ENCODE results near the gene ZCCHC14.
"Not testable (repeated sequence)": the region's sequence is repeated elsewhere in the genome, so short reads cannot be mapped to it uniquely, and the experiment has no call there.

The ZCCHC14 gene

DNA sequence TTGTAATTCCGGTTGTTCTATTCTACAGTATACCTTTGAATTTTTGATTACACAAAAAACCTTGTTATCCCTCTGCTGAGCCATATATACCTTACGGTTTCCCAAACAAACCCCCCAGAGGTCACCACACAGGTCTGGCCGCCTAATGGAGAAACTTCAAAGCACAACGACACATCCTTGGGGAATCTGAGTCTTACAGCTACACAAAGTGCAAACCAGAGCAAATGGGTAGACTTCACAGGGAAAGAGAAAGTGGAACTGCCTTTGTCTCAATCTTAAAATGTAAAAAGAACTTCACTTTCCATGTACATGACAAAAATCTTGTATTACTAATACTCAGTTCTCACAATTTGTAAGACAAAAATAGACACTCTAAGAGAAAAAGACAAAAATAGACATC is 111.9 kb downstream of the ZCCHC14 start:
- no peak for DNase-seq (ENCODE audit: low read depth)

DNA sequence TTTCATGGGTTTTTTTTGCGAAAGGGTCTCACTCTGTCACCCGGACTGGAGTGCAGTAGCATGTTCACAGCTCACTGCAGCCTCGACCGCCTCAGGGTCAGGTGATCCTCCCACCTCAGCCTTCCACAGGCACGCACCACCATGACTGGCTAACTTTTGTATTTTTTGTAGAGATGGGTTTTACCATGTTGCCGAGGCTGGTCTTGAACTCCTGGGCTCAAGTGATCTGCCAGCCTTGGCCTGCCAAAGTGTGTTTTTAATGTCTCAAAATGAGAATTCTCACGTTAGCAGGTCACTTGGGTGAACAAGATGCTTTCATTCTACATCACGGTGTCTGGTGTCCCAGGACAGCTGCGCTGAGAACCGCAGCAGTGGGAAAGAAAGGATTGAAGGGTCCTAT is 112.4 kb downstream of the ZCCHC14 start:
- no peak for DNase-seq (ENCODE audit: low read depth)

DNA sequence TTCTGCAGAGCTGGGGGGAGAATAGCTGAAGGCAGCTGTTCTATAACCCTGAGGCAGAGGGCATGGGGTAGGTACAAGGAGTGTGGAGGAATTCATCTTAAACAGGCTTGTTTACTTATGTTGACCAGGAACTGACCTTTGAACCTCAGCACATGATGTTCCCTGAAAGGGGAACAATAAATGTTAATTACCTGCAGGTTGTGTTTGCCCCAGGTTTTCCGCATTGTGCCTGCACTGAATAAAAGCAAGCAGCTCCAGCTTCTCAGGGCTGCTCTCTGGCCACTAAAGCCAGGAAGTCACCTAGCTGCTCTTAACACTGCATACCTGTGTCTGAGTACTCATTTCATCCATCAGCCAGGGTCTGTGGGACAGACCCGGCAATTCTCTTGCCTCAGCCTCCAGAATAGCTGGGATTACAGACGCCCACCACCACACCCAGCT is 113.5 kb downstream of the ZCCHC14 start:
- not testable (repeated sequence) for DNase-seq (ENCODE audit: low read depth)

DNA sequence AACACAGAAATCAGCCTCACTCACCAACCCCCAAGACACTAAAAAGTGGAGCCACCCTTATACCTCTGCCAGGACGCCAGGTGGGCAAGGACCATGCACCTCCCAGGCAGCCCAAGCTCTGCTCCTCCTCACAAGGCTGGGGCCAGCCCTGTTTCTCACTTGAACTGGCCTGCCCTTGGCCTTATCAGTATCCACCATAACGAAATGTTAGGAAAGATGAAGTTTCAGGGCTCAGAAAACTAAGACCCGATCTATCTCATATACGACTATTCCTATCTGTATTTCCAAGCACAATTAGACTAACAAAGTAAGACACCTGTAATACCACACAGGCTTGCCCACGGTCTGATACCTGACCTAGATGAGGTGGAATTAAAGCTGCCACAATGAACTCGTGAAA is 116.2 kb downstream of the ZCCHC14 start:
- no peak for DNase-seq (ENCODE audit: low read depth)

DNA sequence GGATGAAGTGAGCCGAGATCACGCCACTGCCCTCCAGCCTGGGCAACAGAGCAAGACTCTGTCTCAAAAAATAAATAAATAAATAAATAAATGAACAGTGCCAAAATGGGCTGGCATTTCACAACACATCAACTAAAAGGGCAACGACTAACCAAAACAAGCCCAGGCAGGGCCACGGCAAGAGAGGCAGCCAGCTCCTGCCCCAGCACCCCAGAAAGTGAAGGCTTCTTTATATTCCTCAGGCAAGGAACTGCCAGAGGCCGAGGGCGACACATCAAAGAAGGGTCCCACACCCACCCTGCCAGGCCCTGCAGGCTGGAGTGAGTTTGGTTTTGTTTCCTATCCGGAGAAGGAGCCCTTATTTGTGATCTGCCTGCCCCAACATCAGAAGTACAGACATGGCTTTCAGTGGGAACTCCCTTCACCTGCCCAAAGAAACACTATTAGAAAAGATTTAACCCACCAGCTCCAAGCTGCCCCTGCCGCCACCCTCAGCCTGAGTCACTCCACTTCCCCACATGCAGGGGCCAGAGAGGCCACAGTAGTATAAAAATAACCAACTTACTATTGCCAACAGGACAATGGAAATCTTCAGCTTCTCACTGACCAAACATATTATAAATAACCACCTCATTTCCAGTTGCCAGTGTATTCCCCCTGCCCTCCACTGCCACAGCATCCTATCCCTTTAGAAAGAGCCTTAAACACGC is 117.2 kb downstream of the ZCCHC14 start:
- DNase-seq (ENCODE audit: low read depth), result no peak

DNA sequence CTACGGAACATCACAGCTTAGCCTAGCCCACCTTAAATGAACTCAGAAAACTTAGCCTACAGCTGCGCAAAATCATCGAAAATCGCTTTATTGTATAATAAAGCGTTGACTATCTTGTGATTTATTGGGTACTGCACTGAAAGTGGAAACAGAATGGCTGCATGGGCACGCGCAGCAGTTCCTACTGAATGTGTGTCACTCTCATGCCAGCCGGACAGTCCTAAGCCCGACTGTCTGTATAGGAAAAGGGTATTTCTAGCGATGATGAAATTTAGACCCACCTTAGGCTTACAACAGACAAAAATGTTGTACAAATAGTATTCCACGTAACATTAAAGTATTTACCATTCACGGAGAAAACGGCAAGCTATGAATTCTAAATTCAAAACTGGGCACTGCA is 118.5 kb downstream of the ZCCHC14 start:
- no peak for DNase-seq (ENCODE audit: low read depth)

DNA sequence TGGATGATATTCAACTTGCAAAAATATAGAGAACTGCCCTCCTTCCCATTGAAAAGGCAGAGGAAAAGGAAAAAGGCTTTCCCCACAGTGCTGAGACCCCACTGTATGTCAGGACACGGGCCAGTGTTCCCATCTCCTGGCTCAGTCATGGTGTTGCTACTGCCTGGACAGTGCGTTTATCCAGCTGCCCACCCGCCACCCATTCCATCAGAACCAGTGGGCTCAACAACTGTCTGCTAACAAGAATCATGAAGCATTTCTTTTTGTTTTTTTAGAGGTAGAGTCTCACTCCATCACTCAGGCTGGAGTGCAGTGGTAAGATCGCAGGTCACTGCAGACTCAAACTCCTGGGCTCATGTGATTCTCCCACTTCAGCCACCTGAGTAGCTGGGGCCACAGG is 120.5 kb downstream of the ZCCHC14 start:
- no peak for DNase-seq (ENCODE audit: low read depth)

DNA sequence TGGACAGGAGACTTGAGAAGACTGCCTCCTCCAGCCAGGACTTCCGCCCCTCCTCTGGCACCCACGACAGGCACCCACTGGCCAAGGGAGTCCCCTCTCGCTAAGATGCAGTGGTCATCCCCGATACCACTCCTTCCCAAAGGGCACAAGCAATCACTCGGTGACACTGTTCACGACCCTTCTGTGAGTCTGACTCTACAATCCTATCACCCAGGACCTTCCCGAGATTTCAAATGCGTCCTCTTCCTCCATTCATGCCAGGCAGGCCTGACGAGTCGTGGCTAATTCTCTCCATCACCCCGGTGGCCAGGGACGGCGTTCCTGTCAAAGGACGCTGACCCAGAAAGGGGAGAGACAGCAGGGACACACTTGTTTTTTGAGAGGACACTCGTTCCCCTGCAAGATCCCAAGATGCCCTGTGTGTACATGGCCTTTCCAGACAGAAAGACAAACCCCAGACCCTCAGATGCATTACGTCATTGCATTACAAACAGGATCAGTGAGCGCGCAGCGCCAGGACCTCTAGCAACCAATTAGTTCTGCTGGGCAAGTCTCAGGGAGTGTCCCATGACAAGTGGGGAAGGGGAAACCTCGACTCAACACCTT is 121.5 kb downstream of the ZCCHC14 start:
- DNase-seq (ENCODE audit: low read depth), result no peak

DNA sequence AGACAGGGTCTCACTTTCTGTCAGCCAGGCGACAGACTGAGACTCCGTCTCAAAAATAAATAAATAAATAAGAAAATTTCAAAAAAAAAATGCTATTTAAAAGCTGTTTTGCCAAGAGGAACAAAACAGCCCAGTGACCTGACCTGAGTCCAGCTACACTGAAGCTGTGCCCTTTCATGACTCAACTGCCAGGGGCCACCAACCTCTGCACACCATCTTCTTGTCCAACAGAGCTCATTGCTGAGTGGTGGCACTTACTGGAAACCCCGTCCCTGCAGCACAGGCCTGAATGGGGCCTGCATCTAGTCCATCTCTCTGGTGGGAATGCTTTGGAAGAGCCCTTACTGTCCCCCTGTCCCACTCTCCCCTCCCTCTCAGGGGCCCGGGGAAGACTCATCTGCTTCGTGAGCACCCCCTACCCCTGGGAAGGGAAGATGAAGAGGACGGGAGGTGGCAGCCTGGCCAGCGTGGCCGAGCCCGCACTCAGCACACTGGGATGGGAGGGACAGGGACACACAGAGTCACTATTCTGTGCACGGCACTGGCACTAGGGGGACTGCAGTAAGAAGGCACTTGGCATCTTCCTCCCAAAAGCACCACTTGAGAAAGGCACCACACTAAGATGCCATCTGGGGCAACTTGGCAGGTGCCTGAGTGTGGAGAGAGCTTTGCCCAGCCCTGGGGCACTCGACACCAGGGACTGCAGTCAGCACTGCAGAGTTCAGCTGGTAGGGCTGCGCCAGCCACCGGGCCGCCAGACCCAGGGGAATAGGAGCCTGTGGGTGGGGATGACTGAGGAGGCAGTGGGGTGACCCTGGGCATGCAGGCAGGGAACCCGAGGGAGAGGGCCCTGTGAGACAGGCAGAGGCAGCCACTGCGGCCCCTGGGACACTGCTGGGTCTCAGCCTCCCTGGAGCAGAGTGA is 122.8 kb downstream of the ZCCHC14 start:
- DNase-seq (ENCODE audit: low read depth), result no peak

DNA sequence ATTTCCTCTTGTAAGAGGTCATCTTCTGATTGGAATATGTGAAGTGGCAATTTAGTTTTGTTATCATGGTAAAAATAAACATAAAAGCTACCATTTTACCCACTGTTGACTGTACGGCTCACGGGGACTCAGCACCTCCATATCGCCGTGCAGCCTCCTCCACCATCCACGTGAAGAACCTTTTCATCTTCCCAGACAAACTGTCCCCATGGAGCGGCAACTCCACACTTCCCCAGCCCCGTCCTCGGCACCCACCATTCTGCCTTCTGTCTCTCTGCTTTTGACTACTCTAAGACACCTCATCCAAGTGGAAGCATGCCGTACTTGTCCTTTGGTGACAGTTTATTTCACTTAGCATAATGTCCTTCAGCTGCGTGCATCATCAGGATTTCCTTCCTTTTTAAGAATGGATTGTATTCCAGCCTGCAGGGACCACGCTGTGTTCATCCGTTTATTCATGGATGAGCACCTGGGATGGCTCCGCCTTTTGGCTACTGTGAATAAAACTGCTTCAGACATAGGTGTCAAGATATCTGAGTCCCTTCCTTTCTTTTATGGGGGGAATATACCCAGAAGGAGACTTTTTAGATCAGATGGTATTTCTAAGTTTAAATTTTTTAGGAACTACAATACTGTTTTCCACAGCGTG is 123.6 kb downstream of the ZCCHC14 start:
- no peak for DNase-seq (ENCODE audit: low read depth)

DNA sequence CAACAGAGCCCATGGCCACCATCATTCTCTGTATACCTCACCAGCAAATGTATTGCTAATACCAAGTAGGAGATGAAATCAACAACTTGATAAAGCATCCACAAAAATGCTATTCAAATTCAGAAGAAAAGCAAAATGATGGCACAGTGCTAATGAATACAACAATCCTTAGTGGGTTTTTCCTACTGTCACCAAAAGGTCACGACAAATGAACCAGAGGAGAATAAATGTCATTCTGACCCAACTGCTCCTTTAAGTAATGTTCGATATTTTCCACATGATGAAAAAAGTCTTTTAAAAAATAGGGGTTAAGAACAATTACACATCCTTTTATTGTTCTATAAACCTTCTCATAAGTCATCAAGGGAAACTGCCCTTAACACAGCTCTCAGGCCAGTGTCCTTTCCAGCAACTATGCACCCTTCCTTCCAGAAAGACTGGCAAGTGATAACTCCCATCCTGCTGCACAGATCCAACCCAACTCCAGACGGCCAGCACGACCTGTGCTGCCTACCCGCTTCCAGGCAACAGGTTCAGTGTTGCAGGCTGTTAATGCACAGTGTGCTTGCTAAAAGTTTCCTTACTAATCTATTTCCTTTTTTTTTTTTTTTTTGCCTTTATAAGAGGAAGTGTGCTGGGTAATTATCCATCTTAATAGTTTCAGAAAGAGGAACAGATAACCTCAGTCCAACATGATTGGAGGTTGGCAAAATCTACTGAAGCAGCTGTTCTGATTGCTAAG is 124.6 kb downstream of the ZCCHC14 start:
- no peak for DNase-seq (ENCODE audit: low read depth)

DNA sequence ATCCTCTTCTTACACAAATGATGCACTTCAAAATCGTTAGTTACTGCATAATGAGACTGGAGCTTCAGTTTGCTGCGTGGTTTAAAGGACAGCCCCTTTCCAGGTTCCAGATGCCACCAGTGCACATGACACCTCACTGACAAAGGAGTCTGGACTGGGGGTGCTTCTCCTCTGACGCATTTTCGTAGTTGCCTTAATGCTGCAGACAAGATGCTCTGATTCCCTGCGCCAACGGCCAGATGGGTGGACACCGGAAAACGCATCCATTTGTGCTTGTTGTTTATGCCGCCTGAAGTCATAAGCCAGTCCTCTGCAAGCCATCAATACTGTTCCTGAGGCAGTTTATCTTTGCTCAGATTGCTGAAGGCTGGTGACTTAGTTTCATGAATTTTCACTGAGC is 125.3 kb downstream of the ZCCHC14 start:
- no peak for DNase-seq (ENCODE audit: low read depth)

DNA sequence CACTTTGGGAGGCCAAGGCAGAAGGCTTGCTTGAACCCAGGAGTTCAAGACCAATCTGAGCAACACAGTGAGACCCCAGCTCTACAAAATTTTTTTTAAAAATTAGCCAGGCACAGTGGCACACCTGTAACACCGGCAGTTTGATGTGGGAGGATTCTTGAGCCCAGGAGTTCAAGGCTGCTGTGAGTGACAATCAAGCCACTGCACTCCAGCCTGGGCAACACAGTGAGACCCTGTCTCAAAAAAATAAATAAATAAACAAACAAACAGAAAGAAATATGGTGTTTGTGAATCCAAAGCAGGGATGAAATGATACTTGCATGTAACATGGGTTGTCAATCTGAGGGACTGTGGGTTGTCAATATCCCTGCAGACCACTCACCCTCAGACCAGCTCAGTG is 125.9 kb downstream of the ZCCHC14 start:
- DNase-seq (ENCODE audit: low read depth), result no peak

DNA sequence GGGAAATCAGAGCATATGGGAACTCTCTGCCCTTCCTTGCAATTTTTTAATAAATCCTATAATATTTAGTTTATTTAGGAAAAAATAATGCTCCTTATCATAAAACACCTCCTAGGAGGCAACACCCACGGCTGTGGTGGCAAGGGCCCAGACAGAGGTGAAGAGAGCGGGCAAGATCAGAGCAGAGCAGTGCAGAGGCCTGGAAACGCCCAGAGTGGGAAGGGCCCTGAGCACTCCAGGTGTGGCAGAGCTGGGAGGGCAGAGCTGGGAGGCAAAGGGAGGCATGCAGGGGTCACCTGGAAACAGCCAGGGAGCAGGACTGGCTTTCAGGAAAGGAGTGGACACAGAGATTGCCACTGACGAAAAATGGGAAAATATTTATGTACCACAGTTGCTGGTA is 126.5 kb downstream of the ZCCHC14 start:
- no peak for DNase-seq (ENCODE audit: low read depth)

DNA sequence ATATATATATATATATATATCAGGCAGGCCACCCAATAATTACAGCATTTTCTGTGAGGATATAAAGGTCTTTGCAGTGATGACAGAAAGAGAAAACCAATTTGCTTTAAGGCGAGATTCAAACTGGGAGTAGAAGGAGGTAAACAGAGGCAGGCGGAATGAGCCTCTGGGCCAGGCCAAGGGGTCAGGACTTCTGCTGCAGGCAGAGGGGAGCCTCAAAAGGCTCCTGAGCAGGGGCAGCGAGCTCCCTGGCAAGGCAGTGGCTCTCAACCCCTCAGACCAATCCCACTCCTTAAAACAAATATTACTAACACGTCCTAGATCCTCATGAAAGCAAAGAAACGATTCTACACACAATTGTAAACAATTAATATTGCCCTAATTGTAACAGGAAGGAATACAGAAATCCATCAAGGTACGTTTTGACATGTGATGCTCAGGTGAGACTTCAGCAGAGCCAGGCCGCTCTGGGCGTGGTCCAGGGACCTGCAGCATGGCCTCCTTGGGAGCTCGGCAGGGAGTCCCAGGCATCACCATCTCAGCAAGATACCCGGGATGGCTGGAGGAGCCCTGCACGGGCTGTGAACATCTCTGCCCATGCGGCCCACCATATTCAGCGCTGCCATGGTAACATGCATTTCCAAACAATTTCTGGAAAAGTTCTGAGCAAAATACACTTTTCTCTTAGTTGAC is 127.7 kb downstream of the ZCCHC14 start:
- no peak for DNase-seq (ENCODE audit: low read depth)

DNA sequence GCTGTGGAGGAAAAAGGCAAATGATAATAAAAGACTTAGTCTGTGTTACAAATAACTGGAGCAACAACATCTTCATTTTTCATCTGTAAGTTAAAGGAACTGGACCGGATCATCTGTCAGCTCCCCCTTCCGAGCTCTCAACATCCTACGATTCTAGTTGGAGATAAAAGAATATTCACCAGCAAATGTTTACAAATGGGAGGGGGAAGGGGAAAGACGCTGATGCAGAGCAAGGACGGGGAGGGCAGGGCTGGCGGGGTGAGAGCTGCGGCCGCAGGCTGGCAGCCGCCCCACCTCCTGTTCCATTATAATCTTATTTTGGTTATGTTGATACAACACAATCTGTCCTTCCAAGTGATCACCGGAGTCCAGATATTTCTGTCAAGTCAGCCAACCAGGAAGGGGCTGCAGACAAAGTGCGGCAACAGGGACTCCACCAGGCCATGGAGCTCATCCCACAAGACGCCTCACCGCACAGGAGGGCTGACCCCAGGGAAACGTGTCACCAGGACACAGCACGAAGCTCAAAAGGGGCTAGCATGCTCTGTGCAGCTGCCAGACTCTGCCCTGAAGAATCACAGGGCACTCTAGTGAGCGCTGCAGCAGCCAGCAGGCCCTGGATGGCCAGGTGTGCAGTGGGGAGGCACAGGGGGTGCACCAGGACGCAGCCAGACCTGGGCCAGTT is 128.9 kb downstream of the ZCCHC14 start:
- DNase-seq (ENCODE audit: low read depth), result no peak

DNA sequence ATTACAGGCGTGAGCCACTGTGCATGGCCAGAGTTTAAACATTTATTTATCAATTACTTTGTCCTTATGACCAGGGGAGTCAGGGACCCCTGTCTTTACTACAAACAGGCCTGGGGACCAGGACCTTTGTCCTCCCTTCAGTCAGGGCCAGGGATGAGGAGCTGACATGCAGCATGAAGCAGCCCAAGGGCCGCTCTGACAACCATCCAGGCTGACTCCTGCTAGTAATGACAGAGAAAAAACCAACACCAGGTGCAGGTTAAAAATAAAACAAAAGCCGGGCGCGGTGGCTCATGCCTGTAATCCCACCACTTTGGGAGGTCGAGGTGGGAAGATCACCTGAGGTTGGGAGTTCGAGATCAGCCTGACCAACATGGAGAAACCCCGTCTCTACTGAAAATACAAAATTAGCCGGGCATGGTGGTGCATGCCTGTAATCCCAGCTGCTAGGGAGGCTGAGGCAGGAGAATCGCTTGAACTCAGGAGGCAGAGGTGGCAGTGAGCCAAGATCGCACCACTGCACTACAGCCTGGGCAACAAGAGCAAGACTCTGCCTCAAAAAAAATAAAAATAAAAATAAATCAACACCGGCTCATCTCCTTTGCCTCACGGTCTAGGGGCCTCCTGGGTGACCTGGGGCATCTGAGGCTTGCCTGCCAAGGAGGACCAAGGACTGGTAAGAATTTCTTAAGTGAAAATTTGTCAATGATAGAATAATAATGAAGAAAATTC is 129.8 kb downstream of the ZCCHC14 start:
- not testable (repeated sequence) for DNase-seq (ENCODE audit: low read depth)

DNA sequence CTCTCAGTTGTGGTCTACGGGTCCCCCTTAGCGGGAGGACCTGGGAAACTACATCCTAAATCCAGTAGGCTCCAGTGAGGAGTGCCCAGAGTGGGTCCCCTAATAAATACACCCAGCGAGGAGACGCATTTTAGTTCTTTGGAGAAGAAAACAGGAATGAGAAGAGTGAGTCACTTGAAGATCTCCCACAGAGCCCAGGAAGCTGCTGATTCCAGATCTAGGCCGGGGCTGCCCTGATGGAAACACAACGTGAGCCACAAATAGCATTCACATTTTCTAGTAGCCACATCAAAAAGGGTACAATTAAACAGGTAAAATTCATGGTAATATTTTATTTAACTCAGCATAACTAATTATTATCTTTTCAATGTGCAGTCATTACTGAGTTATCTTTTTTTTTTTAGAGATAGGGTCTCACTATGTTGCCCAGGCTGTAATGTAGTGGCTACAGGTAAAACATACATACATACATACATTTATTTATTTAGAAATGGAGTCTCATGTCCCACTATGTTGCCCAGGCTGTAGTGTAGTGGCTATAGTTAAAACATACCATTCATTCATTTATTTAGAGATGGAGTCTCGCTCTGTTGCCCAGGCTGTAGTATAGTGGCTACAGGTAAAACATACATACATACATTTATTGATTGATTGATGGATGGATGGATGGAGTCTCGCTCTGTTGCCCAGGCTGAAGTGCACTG is 130.8 kb downstream of the ZCCHC14 start:
- no peak for DNase-seq (ENCODE audit: low read depth)

All from CMK (cell line).